Trophoblast cell (in vitro differentiated cells and primary cell): Measurements from ENCODE around the gene C12orf42.

Experiments
- DNase-seq, 2 donors: peaks; one replicate each; pipeline ENCODE4 v3.0.0-alpha.2; 2016
- H2AFZ ChIP-seq: 2 replicates; pipeline ENCODE4 v1.6.1; 2013; ENCODE audit warnings: low read length, moderate library complexity, mild to moderate bottlenecking; ENCODE audit not compliant: insufficient read depth, poor library complexity
- H2AK5ac ChIP-seq: 2 replicates; pipeline ENCODE4 v1.6.1; 2013; ENCODE audit warnings: mild to moderate bottlenecking, low read length
- H2BK120ac ChIP-seq: 2 replicates; pipeline ENCODE4 v1.6.1; 2013; ENCODE audit warnings: low read length, mild to moderate bottlenecking, moderate library complexity; ENCODE audit not compliant: insufficient read depth, poor library complexity
- H2BK12ac ChIP-seq: 2 replicates; pipeline ENCODE4 v1.6.1; 2013; ENCODE audit warnings: mild to moderate bottlenecking, low read length, moderate library complexity
- H2BK5ac ChIP-seq: 2 replicates; pipeline ENCODE4 v1.6.1; 2013; ENCODE audit warnings: low read length, low read depth, moderate library complexity, mild to moderate bottlenecking; ENCODE audit not compliant: poor library complexity
- H3K14ac ChIP-seq: 2 replicates; pipeline ENCODE4 v1.6.1; 2013; ENCODE audit warnings: mild to moderate bottlenecking, low read length
- H3K18ac ChIP-seq: 2 replicates; pipeline ENCODE4 v1.6.1; 2013; ENCODE audit warnings: mild to moderate bottlenecking, low read length
- H3K23ac ChIP-seq: 2 replicates; pipeline ENCODE4 v1.6.1; 2013; ENCODE audit warnings: low read length
- H3K27ac ChIP-seq: 2 replicates; pipeline ENCODE4 v1.5.1; 2013; ENCODE audit warnings: low read depth, mild to moderate bottlenecking, inconsistent platforms, low read length, moderate library complexity
- H3K27me3 ChIP-seq: 2 replicates; pipeline ENCODE4 v1.6.1; 2013; ENCODE audit warnings: inconsistent platforms, mild to moderate bottlenecking, low read length, moderate library complexity; ENCODE audit not compliant: insufficient read depth
- H3K36me3 ChIP-seq, 2 experiments: 1 replicate in 1 of 2; 2 replicates in 1 of 2; pipeline ENCODE4 v1.6.1; 2013; ENCODE audit warnings: low read length in 2 of 2, mild to moderate bottlenecking in 2 of 2, moderate library complexity in 1 of 2; ENCODE audit not compliant: insufficient read depth in 2 of 2, control insufficient read depth in 1 of 2
- H3K4ac ChIP-seq: 2 replicates; pipeline ENCODE4 v1.6.1; 2013; ENCODE audit warnings: low read depth, mild to moderate bottlenecking, low read length, moderate library complexity
- H3K4me1 ChIP-seq, 2 experiments: 1 replicate in 1 of 2; 2 replicates in 1 of 2; pipeline ENCODE4 v1.6.1; 2013; ENCODE audit warnings: low read length in 2 of 2, mild to moderate bottlenecking in 2 of 2, moderate library complexity in 1 of 2; ENCODE audit not compliant: insufficient read depth in 2 of 2, control insufficient read depth in 1 of 2
- H3K4me2 ChIP-seq: 2 replicates; pipeline ENCODE4 v1.6.1; 2013; ENCODE audit warnings: inconsistent platforms, mild to moderate bottlenecking, low read length, moderate library complexity
- H3K4me3 ChIP-seq: 2 replicates; pipeline ENCODE4 v1.5.1; 2013; ENCODE audit warnings: mild to moderate bottlenecking, low read depth, low read length, inconsistent platforms
- H3K79me1 ChIP-seq: one replicate; pipeline ENCODE4 v1.6.1; 2013; ENCODE audit warnings: low read length
- H3K79me2 ChIP-seq: 2 replicates; pipeline ENCODE4 v1.6.1; 2013; ENCODE audit warnings: low read length, mild to moderate bottlenecking; ENCODE audit not compliant: control insufficient read depth, insufficient read depth, poor library complexity
- H3K9ac ChIP-seq: 2 replicates; pipeline ENCODE4 v1.6.1; 2013; ENCODE audit warnings: mild to moderate bottlenecking, low read length
- H3K9me3 ChIP-seq: 2 replicates; pipeline ENCODE4 v1.6.1; 2013; ENCODE audit warnings: low read depth, mild to moderate bottlenecking, control low read depth, inconsistent platforms, low read length; ENCODE audit not compliant: insufficient read depth
- H4K12ac ChIP-seq: 2 replicates; pipeline ENCODE4 v1.6.1; 2013; ENCODE audit warnings: low read depth, mild to moderate bottlenecking, low read length, moderate library complexity
- H4K8ac ChIP-seq: 2 replicates; pipeline ENCODE4 v1.6.1; 2013; ENCODE audit warnings: low read depth, mild to moderate bottlenecking, low read length, moderate library complexity
- H4K91ac ChIP-seq: one replicate; pipeline ENCODE4 v1.6.1; 2013; ENCODE audit warnings: low read depth, mild to moderate bottlenecking, low read length, moderate library complexity
- WGBS: extraction: QIAGEN DNeasy Blood & Tissue Kit; methylation state at CpG from one replicate; pipeline ENCODE4 v1.1.7; 2013; ENCODE audit warnings: missing lambda C conversion rate; ENCODE audit not compliant: insufficient read length, insufficient coverage; ENCODE audit errors: extremely low coverage; 5-methylcytosine and 5-hydroxymethylcytosine counted together

C12orf42 gene

GRCh38 chr12:103353913-103354312 is 141.9 kb downstream of the C12orf42 start:
- no peak overlapping the region for H3K4me3 ChIP-seq
- H2AK5ac ChIP-seq, result no peak overlapping the region
- no peak overlapping the region for H2AFZ ChIP-seq
- no peaks in the 10 kb centered on the region for H3K79me2 ChIP-seq
- no peak overlapping the region for H3K23ac ChIP-seq
- no peaks in the 10 kb centered on the region for H3K4me1 ChIP-seq
- H2BK12ac ChIP-seq, result no peak overlapping the region
- no peaks in the 10 kb centered on the region for H3K27me3 ChIP-seq
- no peak overlapping the region for H4K8ac ChIP-seq
- no CpG with 5 or more reads among the region's 4 CpGs for WGBS
- no peak overlapping the region for H4K91ac ChIP-seq
- no peak overlapping the region for H3K27ac ChIP-seq
- H3K18ac ChIP-seq, result no peak overlapping the region
- H3K36me3 ChIP-seq, result no peaks in the 10 kb centered on the region
- H3K9ac ChIP-seq, result no peak overlapping the region
- no peak overlapping the region for H2BK120ac ChIP-seq
- no peaks in the 10 kb centered on the region for H3K79me1 ChIP-seq
- DNase-seq, result no peak
- no peaks in the 10 kb centered on the region for H3K9me3 ChIP-seq
- no peak overlapping the region for H4K12ac ChIP-seq
- H3K4me2 ChIP-seq, result no peak overlapping the region
- H3K4ac ChIP-seq, result no peak overlapping the region
- H3K14ac ChIP-seq, result no peak overlapping the region
- no peak overlapping the region for H2BK5ac ChIP-seq

GRCh38 chr12:103350116-103350515 is 145.7 kb downstream of the C12orf42 start:
- Histone ChIP-seq H2BK12ac (no peak overlapping the region), H3K23ac (no peak overlapping the region), H3K27me3 (no peaks in the 10 kb centered on the region), H3K4me1 (no peaks in the 10 kb centered on the region), H3K14ac (no peak overlapping the region), H4K12ac (no peak overlapping the region), H2BK120ac (no peak overlapping the region), H3K18ac (no peak overlapping the region), H3K36me3 (no peaks in the 10 kb centered on the region), H4K91ac (no peak overlapping the region), H3K9ac (no peak overlapping the region), H3K79me1 (no peaks in the 10 kb centered on the region), H3K4ac (no peak overlapping the region), H2BK5ac (no peak overlapping the region), H3K27ac (no peak overlapping the region), H4K8ac (no peak overlapping the region), H3K4me3 (no peak overlapping the region), H2AFZ (no peak overlapping the region), H3K4me2 (peak overlapping the region; percentile 27), H3K79me2 (no peaks in the 10 kb centered on the region), H2AK5ac (no peak overlapping the region), H3K9me3 (no peaks in the 10 kb centered on the region)
- DNase-seq, result peak; percentile 51 to 74
- WGBS, result no CpG with 5 or more reads among the region's 5 CpGs

GRCh38 chr12:103348935-103349334 is 146.8 kb downstream of the C12orf42 start:
- H3K23ac ChIP-seq, result no peak overlapping the region
- no peak overlapping the region for H3K9ac ChIP-seq
- H3K27ac ChIP-seq, result no peak overlapping the region
- H2AFZ ChIP-seq, result no peak overlapping the region
- no peaks in the 10 kb centered on the region for H3K36me3 ChIP-seq
- no peaks in the 10 kb centered on the region for H3K9me3 ChIP-seq
- H2BK5ac ChIP-seq, result no peak overlapping the region
- H2BK120ac ChIP-seq, result no peak overlapping the region
- no peak overlapping the region for H3K14ac ChIP-seq
- no CpG with 5 or more reads among the region's 1 CpG for WGBS
- H4K91ac ChIP-seq, result no peak overlapping the region
- H3K27me3 ChIP-seq, result no peaks in the 10 kb centered on the region
- H2BK12ac ChIP-seq, result no peak overlapping the region
- DNase-seq, result no peak
- no peaks in the 10 kb centered on the region for H3K79me2 ChIP-seq
- H3K4ac ChIP-seq, result no peak overlapping the region
- no peak overlapping the region for H3K4me2 ChIP-seq
- H4K8ac ChIP-seq, result no peak overlapping the region
- H4K12ac ChIP-seq, result no peak overlapping the region
- no peak overlapping the region for H2AK5ac ChIP-seq
- H3K4me1 ChIP-seq, result no peaks in the 10 kb centered on the region
- no peak overlapping the region for H3K18ac ChIP-seq
- H3K4me3 ChIP-seq, result no peak overlapping the region
- no peaks in the 10 kb centered on the region for H3K79me1 ChIP-seq

GRCh38 chr12:103336940-103337339 is 158.8 kb downstream of the C12orf42 start:
- Histone ChIP-seq H3K27ac (no peak overlapping the region), H2AK5ac (no peak overlapping the region), H3K4ac (no peak overlapping the region), H3K18ac (no peak overlapping the region), H3K79me1 (no peaks in the 10 kb centered on the region), H3K9ac (no peak overlapping the region), H2BK120ac (no peak overlapping the region), H4K8ac (no peak overlapping the region), H4K91ac (no peak overlapping the region), H3K27me3 (no peaks in the 10 kb centered on the region), H3K14ac (no peak overlapping the region), H3K4me1 (no peaks in the 10 kb centered on the region), H3K23ac (no peak overlapping the region), H3K79me2 (no peaks in the 10 kb centered on the region), H2BK5ac (no peak overlapping the region), H3K36me3 (no peaks in the 10 kb centered on the region), H3K4me2 (no peak overlapping the region), H3K4me3 (no peak overlapping the region), H2BK12ac (no peak overlapping the region), H4K12ac (no peak overlapping the region), H3K9me3 (no peaks in the 10 kb centered on the region), H2AFZ (no peak overlapping the region)
- no peak for DNase-seq
